ENCODE results near the gene ALDH6A1. TPM values are rescaled to one million over a fixed set of nuclear protein-coding genes. Genes with fewer than 3 reads are reported as not detected.

Gene ALDH6A1
- total and polyA plus RNA-seq, 2 of the 13 experiments (the other 11 are each of a cell fraction or from before 2014, with no cell fraction given), result 26.9 to 49.9 TPM

- TF ChIP-seq HBP1 (CRISPR knock-in tag; IDR thresholded peaks at IDR 0.05; ENCODE audit: low read depth) (0 out of 2 replicates have a peak, but pooled peaks have one; percentile 51), ZNF142 (CRISPR knock-in tag; IDR thresholded peaks at IDR 0.05) (0 out of 2 replicates have a peak, but pooled peaks have one; percentile 36), KDM2A (CRISPR knock-in tag; IDR thresholded peaks at IDR 0.05; ENCODE audit: borderline replicate concordance, low read depth) (no peak), ZNF530 (CRISPR knock-in tag; IDR thresholded peaks at IDR 0.05; ENCODE audit: low read depth) (no peak), RARG (CRISPR knock-in tag; IDR thresholded peaks at IDR 0.05; ENCODE audit: low read depth) (no peak), ZMYM2 (CRISPR knock-in tag; IDR thresholded peaks at IDR 0.05) (no peak), ZNF724P (CRISPR knock-in tag; IDR thresholded peaks at IDR 0.05; ENCODE audit: borderline replicate concordance) (no peak), ASH2L (IDR thresholded peaks at IDR 0.05; ENCODE audit: insufficient read length, low read depth, low read length) (no peak), STAT6 (CRISPR knock-in tag; IDR thresholded peaks at IDR 0.05; ENCODE audit: borderline replicate concordance) (0 out of 2 replicates have a peak, but pooled peaks have one; percentile 66), PHF20 (CRISPR knock-in tag; IDR thresholded peaks at IDR 0.05) (peak; percentile 64), RBM39 (IDR thresholded peaks at IDR 0.05; ENCODE audit: low read depth, low read length, poor library complexity, severe bottlenecking) (no peak), DBP (CRISPR knock-in tag; IDR thresholded peaks at IDR 0.05; ENCODE audit: not compliant biosample characterization) (peak; percentile 13), CHCHD3 (CRISPR knock-in tag; IDR thresholded peaks at IDR 0.05) (no peak), ZNF652 (CRISPR knock-in tag; IDR thresholded peaks at IDR 0.05; ENCODE audit: borderline replicate concordance, low read depth) (no peak), ZNF781 (CRISPR knock-in tag; IDR thresholded peaks at IDR 0.05; ENCODE audit: borderline replicate concordance, not compliant biosample characterization) (no peak), GATAD2A (CRISPR knock-in tag; IDR thresholded peaks at IDR 0.05) (no peak), SP4 (CRISPR knock-in tag; IDR thresholded peaks at IDR 0.05) (no peak), NFYB (CRISPR knock-in tag; IDR thresholded peaks at IDR 0.05) (no peak), ZNF788 (CRISPR knock-in tag; IDR thresholded peaks at IDR 0.05; ENCODE audit: borderline replicate concordance) (no peak)
These were observed 889 bp upstream of the ALDH6A1 start (continued) for GRCh38 chr14:74085047-74085637.

Data from HepG2 (cell line).